ENCODE results near the gene COL18A1. TPM values are rescaled to one million over a fixed set of nuclear protein-coding genes. Genes with fewer than 3 reads are reported as not detected.

Gene COL18A1
- total RNA-seq, 1 experiment from 2014 or later = 77.0 TPM

DNA sequence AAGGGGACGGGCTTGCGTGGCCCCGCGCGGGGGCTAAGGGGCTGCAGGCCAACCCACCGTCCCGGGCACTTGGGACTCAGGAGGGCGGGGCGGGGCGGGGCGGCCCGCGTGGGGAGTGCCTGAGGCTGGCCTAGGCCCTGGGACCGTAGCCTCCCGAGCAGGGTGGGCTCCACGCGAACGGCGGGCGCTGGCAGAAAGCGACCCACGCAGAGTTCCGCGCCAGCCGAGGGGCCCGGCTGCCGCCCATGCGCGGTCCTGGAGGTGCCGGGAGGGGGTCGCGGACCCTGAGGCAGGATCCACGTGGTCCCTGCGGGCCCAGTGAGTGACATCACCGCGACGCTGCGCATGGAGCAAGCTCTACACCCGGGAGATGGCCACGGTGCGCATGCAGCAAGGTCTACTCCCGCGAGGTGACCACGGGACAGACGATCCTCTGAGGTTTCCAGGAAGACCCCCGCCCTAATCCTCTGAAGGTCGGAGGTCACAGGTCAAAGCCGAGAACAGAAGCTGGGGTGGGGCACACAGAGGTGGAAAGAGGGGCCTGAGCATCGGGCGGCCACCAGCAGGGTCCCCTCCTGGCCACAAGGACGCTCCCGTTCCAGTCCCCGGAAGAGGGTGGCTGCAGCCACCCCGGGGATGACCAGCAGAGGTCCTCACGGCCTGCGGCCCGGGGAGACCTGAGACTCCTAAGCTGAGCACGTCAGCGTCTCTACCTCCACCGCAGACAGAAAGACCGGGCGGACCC lies 150.8 kb downstream of the COL18A1 start:
- peak; percentile 77 for ATAC-seq
- no peaks in the 10 kb centered on the region for H3F3A ChIP-seq (ENCODE audit: low read length, unreplicated experiment)
- H3K4me2 ChIP-seq (ENCODE audit: low read length) = peak overlapping the region; percentile 90
- no peaks in the 10 kb centered on the region for H3K79me2 ChIP-seq (ENCODE audit: low read length)
- intact Hi-C loops (cut with micrococcal nuclease) = loop anchor here (1.0 to 2.0 kb wide), 3 partner anchors 41 to 265 kb away; partner anchors contain the start of gene PCBP3
- POLR2A ChIA-PET (ENCODE audit: unreplicated experiment) = interaction anchor here (0.6 kb wide), 1 partner anchor 47 kb away, joined by 3 read pairs; no protein-coding TSS in a partner anchor
- H3K27ac ChIP-seq (ENCODE audit: low read length) = peak overlapping the region; percentile 85
- H3K9ac ChIP-seq (ENCODE audit: low read length) = peak overlapping the region; percentile 85
- TF ChIP-seq EZH2 (IDR thresholded peaks at IDR 0.05; ENCODE audit: low read length, unreplicated experiment) (no peak), CTCF (conservative IDR thresholded peaks at IDR 0.05; ENCODE audit: low read depth, low read length) (peak; percentile 72), EZH2phosphoT487 (IDR thresholded peaks at IDR 0.05; ENCODE audit: borderline replicate concordance, low read length) (no peak)
- DNase-seq = peak; percentile 89
- CTCF ChIA-PET = interaction anchor here (0.6 to 1.4 kb wide), 13 partner anchors 37 to 777 kb away, joined by 3 to 14 read pairs (median 4); no protein-coding TSS in a partner anchor
- H4K20me1 ChIP-seq (ENCODE audit: low read length) = no peaks in the 10 kb centered on the region
- peak overlapping the region; percentile 66 for H2AFZ ChIP-seq (ENCODE audit: low read length)
- no peaks in the 10 kb centered on the region for H3K9me2 ChIP-seq (replicated peaks; ENCODE audit: low read length)
- no peaks in the 10 kb centered on the region for H3K9me3 ChIP-seq (ENCODE audit: low read length)
- TSS peak; percentile 70 for BruUV-seq (replicated peaks)
- no peaks in the 10 kb centered on the region for H3K27me3 ChIP-seq (ENCODE audit: low read length)
- peaks cover 14% of the 10 kb centered on the region for H3K4me1 ChIP-seq (ENCODE audit: insufficient read depth, low read length)
- H3K36me3 ChIP-seq (ENCODE audit: low read depth, low read length) = no peaks in the 10 kb centered on the region
- H3K4me3 ChIP-seq (ENCODE audit: low read length) = peak overlapping the region; percentile 66

- peak overlapping the region; percentile 85 for H3K9ac ChIP-seq (ENCODE audit: low read length)
- CTCF ChIA-PET = interaction anchor here (0.6 to 1.4 kb wide), 11 partner anchors 36 to 776 kb away, joined by 3 to 14 read pairs (median 4); no protein-coding TSS in a partner anchor
These were observed 151.3 kb downstream of the COL18A1 start for GRCh38 chr21:45556302-45556644.

More at GRCh38 chr21:45556302-45556644, 151.3 kb downstream of the COL18A1 start:
- no peak for TF ChIP-seq CTCF (conservative IDR thresholded peaks at IDR 0.05; ENCODE audit: low read depth, low read length)
- Histone ChIP-seq H4K20me1 (ENCODE audit: low read length) (no peaks in the 10 kb centered on the region), H3K36me3 (ENCODE audit: low read depth, low read length) (no peaks in the 10 kb centered on the region), H2AFZ (ENCODE audit: low read length) (peak overlapping the region; percentile 66; the same call in 1 of the 2 replicates), H3K79me2 (ENCODE audit: low read length) (no peaks in the 10 kb centered on the region), H3K27me3 (ENCODE audit: low read length) (no peaks in the 10 kb centered on the region), H3K9me3 (ENCODE audit: low read length) (no peaks in the 10 kb centered on the region), H3K27ac (ENCODE audit: low read length) (peak overlapping the region; percentile 85; the same call in 1 of the 2 replicates), H3K9me2 (replicated peaks; ENCODE audit: low read length) (no peaks in the 10 kb centered on the region), H3K4me2 (ENCODE audit: low read length) (peak overlapping the region; percentile 90), H3F3A (ENCODE audit: low read length, unreplicated experiment) (no peaks in the 10 kb centered on the region), H3K4me3 (ENCODE audit: low read length) (peak overlapping the region; percentile 66), H3K4me1 (ENCODE audit: insufficient read depth, low read length) (peaks cover 9% of the 10 kb centered on the region)
- BruUV-seq (replicated peaks) = no TSS peak
- intact Hi-C loops (cut with micrococcal nuclease) = loop anchor here (1.0 to 2.0 kb wide), 3 partner anchors 40 to 264 kb away; partner anchors contain the start of gene PCBP3
- no peak for DNase-seq
- POLR2A ChIA-PET (ENCODE audit: unreplicated experiment) = interaction anchor here (0.6 kb wide), 1 partner anchor 46 kb away, joined by 3 read pairs; no protein-coding TSS in a partner anchor
- ATAC-seq = no peak
